Activated T-helper 1 cell treated with anti-CD3 and anti-CD28 coated beads, Interleukin-12 subunit alpha, Interleukin-12 subunit beta, Interleukin-2, Interleukin-4 antibody, amounts not matched to agents 30 ng/mL and 10 ng/mL and 1 ng/mL, durations not matched to agents 14 hours and 24 hours and 36 hours (primary cell): ENCODE data around the gene MICAL2. TPM values are rescaled to one million over a fixed set of nuclear protein-coding genes. Genes with fewer than 3 reads are reported as not detected.

Experiments used
- DNase-seq: peaks from one replicate; pipeline ENCODE4 v3.0.0; 2021; ENCODE audit warnings: low spot score
- H3K27ac Mint-ChIP-seq: one replicate; pipeline ENCODE4 v1.8.0; 2021; ENCODE audit warnings: mild to moderate bottlenecking, mixed read lengths
- H3K27me3 Mint-ChIP-seq: one replicate; pipeline ENCODE4 v1.8.0; 2022; ENCODE audit warnings: mild to moderate bottlenecking, moderate library complexity, mixed read lengths; ENCODE audit not compliant: insufficient read depth
- H3K36me3 Mint-ChIP-seq: one replicate; pipeline ENCODE4 v1.8.0; 2021; ENCODE audit warnings: low read depth, mixed read lengths
- H3K4me1 Mint-ChIP-seq: one replicate; pipeline ENCODE4 v1.8.0; 2021; ENCODE audit warnings: low read depth, mixed read lengths
- H3K4me3 Mint-ChIP-seq: one replicate; pipeline ENCODE4 v1.8.0; 2021; ENCODE audit warnings: mild to moderate bottlenecking, moderate library complexity, mixed read lengths
- H3K9me3 Mint-ChIP-seq: one replicate; pipeline ENCODE4 v1.8.0; 2021; ENCODE audit warnings: mixed read lengths
- intact Hi-C: fragments of 100-400 bp; cut with micrococcal nuclease; formaldehyde crosslinking; loops from one replicate; pipeline ENCODE4 v1.15.1; 2024
- total RNA-seq: library from RNA; stranded (reverse); gene quantifications from 2 replicates; pipeline ENCODE4 v1.2.3, GENCODE V29; 2022

Gene MICAL2
- total RNA-seq, 1 donor from 2014 or later, result 595 TPM

- H3K4me1 Mint-ChIP-seq, result peaks cover 88% of the 10 kb centered on the region
- H3K36me3 Mint-ChIP-seq, result peaks cover 60% of the 10 kb centered on the region
- intact Hi-C loops, result no loop called here
- no peaks in the 10 kb centered on the region for H3K9me3 Mint-ChIP-seq
- H3K27me3 Mint-ChIP-seq, result no peaks in the 10 kb centered on the region
- no peak for DNase-seq
- peak overlapping the region; percentile 83 for H3K27ac Mint-ChIP-seq
- H3K4me3 Mint-ChIP-seq, result no peak overlapping the region
These were observed 53.0 kb downstream of the MICAL2 start for GRCh38 chr11:12163181-12163941.

DNA sequence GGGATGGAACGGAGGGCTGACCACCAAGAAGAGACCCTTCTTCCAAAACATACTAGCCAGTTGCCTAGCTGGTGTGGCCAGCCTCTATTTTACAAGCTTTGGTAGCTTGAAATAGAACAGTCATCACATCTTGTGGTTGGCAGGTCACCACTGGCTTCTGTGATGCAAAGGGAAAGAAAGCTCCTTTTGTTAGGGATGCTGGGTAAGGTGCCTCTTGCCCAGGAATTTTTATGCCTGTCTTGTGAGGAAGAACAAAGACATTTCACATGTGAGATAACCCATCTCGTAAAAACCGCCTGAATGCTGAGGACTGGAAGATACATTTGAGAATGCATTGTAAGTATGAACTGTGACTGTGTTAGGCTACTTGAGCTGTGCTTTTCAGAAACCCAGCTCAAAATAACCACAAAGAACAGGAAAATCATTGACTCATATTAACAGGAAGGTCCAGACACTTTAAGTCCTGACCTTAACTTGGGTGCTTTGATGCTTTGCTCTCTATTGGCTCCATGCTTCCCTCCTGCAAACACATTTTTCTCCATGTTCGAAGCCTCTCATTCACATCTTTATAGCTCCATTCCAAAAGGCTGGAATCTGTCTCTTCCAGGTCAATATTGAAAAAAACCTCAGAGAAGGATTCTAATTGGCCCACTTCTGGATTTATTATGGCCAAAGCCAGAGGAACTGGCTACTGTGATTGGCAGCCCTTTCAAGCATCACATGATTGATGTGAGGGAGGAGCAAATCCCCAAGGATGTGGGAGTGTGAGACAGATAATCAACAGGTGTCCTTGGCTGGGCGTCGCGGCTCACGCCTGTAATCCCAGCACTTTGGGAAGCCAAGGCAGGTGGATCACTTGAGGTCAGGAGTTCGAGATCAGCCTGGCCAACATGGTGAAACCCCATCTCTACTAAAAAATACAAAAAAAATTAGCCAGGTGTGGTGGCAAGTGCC lies 53.9 kb downstream of the MICAL2 start:
- intact Hi-C loops, result loop anchor here (1.0 kb wide), 1 partner anchor 10 kb away; no protein-coding TSS in a partner anchor
- Mint-ChIP-seq H3K27ac (peak overlapping the region; percentile 83), H3K36me3 (peaks cover 54% of the 10 kb centered on the region), H3K27me3 (no peaks in the 10 kb centered on the region), H3K9me3 (no peaks in the 10 kb centered on the region), H3K4me1 (peaks cover 80% of the 10 kb centered on the region), H3K4me3 (peak overlapping the region; percentile 8)
- DNase-seq, result no peak

DNA sequence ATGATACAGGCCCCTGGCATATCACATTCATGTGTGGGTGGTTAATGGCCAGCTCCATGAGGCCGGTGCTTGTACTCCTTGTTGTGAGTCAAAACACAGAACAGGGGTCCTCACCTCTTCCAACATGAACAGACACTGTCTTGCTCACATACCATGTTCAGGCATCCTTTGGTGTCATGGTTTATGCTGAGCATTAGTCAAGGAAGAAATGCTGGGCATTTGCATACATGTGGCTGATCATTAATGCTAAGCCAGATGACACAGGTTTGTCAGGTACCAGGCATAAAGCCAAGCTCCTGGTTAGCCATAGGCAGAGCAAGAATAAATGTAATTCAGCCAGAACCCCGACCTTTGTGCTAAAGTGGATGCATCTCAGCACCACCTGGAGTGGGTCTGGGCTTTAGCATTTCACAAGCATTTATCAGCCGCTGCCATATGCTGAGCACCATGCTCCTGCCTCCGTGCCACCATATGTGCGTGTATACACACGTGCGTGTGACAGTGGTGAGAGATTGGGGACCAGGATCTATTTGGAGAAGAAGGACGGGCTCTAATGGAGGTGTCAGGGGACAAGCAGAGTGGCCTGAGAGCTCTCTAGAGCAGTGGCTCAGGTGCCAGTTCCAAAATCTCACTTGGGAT lies 55.0 kb downstream of the MICAL2 start:
- no peak overlapping the region for H3K4me3 Mint-ChIP-seq
- H3K4me1 Mint-ChIP-seq, result peaks cover 76% of the 10 kb centered on the region
- intact Hi-C loops, result no loop called here
- no peak for DNase-seq
- H3K27me3 Mint-ChIP-seq, result no peaks in the 10 kb centered on the region
- peaks cover 49% of the 10 kb centered on the region for H3K36me3 Mint-ChIP-seq
- H3K9me3 Mint-ChIP-seq, result no peaks in the 10 kb centered on the region
- peak overlapping the region; percentile 37 for H3K27ac Mint-ChIP-seq

DNA sequence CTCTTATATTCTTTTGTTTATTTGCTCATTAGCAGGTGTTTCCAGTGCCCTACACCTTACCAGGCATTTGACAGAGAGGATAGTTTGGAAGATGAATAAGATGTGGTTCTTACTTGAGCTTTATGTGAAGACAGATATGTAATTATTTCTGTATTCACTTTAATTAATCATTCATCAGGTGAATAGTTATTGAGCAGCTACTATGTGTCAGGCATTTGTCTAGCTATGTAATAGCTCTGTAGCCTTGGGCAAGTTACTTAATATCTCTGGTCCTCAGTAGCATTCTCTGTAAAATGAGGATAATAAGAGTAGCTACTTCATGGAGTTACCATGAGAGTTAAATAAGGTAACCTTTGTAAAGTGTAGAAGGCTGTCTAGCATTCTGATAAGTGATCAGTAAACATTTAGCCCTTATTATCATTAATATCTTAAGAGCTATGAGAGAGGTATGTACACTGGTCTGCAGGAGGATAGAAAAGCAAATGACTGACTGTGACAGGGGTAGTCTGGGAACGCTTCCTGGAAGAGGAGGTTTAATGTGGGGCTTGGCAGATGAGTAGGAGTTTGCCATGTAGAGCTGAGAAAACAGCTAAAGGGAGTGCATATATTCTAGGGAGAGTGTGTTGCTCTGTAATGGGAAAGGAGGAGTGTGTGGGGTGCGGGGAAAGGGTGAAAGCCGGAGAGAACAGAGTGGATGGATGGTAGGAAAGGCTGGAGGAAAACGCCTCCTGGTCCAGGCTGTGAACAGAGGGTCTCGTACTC lies 56.1 kb downstream of the MICAL2 start:
- Mint-ChIP-seq H3K36me3 (peaks cover 52% of the 10 kb centered on the region), H3K27me3 (no peaks in the 10 kb centered on the region), H3K4me3 (no peak overlapping the region), H3K27ac (peak overlapping the region; percentile 79), H3K4me1 (peaks cover 69% of the 10 kb centered on the region), H3K9me3 (no peaks in the 10 kb centered on the region)
- intact Hi-C loops, result loop anchor here (1.0 kb wide), 1 partner anchor 7 kb away; no protein-coding TSS in a partner anchor
- no peak for DNase-seq

GRCh38 chr11:12167061-12168000 lies 56.9 kb downstream of the MICAL2 start:
- Mint-ChIP-seq H3K4me3 (peak overlapping the region; percentile 17), H3K9me3 (no peaks in the 10 kb centered on the region), H3K27me3 (no peaks in the 10 kb centered on the region), H3K36me3 (peaks cover 48% of the 10 kb centered on the region), H3K27ac (peak overlapping the region; percentile 79), H3K4me1 (peaks cover 67% of the 10 kb centered on the region)
- intact Hi-C loops, result loop anchor here (1.0 kb wide), 1 partner anchor 8 kb away; no protein-coding TSS in a partner anchor
- no peak for DNase-seq

DNA sequence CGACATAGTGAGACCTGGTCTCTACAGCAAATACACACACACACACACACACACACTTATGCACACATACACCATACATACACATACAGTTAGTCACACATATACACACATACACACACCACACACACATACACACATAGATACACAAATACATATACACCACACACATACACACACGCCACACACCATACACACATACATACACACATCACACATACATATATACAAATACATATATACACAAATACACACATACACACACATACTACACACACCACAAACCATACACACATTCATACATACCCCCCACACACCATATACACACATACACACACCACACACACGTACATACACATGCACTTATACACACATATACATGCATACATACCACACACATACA lies 57.7 kb downstream of the MICAL2 start:
- Mint-ChIP-seq H3K27me3 (no peaks in the 10 kb centered on the region), H3K4me1 (peaks cover 65% of the 10 kb centered on the region), H3K36me3 (peaks cover 44% of the 10 kb centered on the region), H3K27ac (peak overlapping the region; percentile 49), H3K9me3 (no peaks in the 10 kb centered on the region), H3K4me3 (no peak overlapping the region)
- intact Hi-C loops, result no loop called here
- no peak for DNase-seq

DNA sequence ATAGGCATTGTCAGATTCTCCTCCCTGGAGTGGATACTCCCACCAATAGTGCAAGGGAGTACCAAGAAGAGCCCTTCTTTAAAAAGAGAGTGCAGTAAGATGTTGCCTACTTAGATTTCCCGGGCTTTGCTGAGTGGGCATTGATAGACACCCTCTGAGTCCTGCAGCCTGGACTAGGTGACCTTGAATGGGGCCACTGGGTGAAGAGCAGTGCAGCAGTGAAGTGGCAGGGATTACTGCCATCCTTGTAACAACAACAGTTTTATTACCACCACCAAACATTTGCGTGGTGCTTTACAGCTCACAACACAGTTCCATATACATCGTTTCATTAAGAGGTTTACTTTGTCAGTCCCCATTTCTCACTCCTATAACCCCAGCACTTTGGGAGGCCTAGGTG lies 59.4 kb downstream of the MICAL2 start:
- Mint-ChIP-seq H3K9me3 (peaks cover 2% of the 10 kb centered on the region), H3K27me3 (peaks cover 2% of the 10 kb centered on the region), H3K4me1 (peaks cover 63% of the 10 kb centered on the region), H3K27ac (no peak overlapping the region), H3K4me3 (no peak overlapping the region), H3K36me3 (peaks cover 36% of the 10 kb centered on the region)
- intact Hi-C loops, result no loop called here
- DNase-seq, result no peak

DNA sequence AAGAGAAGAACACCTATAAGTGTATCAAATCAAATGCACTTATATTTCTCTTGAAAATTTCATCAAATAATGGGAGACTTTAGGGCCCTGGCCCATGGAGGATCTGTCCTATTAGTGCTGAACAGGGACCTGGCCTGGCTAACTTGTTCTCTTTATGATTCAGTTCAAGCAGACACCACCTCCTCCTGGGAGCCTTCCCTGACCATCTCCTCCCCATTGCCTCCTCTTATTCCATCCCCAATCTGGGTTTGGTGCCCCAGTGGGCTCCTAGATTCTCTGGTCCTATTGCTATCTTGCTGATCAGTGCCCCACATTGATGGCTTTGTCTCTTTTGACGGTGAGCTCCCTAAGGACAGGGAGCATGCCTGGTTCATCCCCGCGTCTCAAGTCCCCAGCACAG lies 60.1 kb downstream of the MICAL2 start:
- peaks cover 2% of the 10 kb centered on the region for H3K27me3 Mint-ChIP-seq
- peaks cover 3% of the 10 kb centered on the region for H3K9me3 Mint-ChIP-seq
- H3K27ac Mint-ChIP-seq, result peak overlapping the region; percentile 18
- DNase-seq, result no peak
- intact Hi-C loops, result no loop called here
- peaks cover 36% of the 10 kb centered on the region for H3K36me3 Mint-ChIP-seq
- H3K4me1 Mint-ChIP-seq, result peaks cover 68% of the 10 kb centered on the region
- no peak overlapping the region for H3K4me3 Mint-ChIP-seq

GRCh38 chr11:12170984-12171383 lies 60.6 kb downstream of the MICAL2 start:
- intact Hi-C loops, result no loop called here
- no peak for DNase-seq
- Mint-ChIP-seq H3K4me3 (no peak overlapping the region), H3K4me1 (peaks cover 70% of the 10 kb centered on the region), H3K36me3 (peaks cover 36% of the 10 kb centered on the region), H3K27ac (peak overlapping the region; percentile 58), H3K9me3 (peaks cover 3% of the 10 kb centered on the region), H3K27me3 (peaks cover 2% of the 10 kb centered on the region)

GRCh38 chr11:12171921-12172320 lies 61.5 kb downstream of the MICAL2 start:
- H3K4me3 Mint-ChIP-seq, result no peak overlapping the region
- peaks cover 35% of the 10 kb centered on the region for H3K36me3 Mint-ChIP-seq
- peaks cover 70% of the 10 kb centered on the region for H3K4me1 Mint-ChIP-seq
- H3K27ac Mint-ChIP-seq, result peak overlapping the region; percentile 77
- peaks cover 2% of the 10 kb centered on the region for H3K27me3 Mint-ChIP-seq
- DNase-seq, result no peak
- intact Hi-C loops, result no loop called here
- H3K9me3 Mint-ChIP-seq, result peaks cover 3% of the 10 kb centered on the region

DNA sequence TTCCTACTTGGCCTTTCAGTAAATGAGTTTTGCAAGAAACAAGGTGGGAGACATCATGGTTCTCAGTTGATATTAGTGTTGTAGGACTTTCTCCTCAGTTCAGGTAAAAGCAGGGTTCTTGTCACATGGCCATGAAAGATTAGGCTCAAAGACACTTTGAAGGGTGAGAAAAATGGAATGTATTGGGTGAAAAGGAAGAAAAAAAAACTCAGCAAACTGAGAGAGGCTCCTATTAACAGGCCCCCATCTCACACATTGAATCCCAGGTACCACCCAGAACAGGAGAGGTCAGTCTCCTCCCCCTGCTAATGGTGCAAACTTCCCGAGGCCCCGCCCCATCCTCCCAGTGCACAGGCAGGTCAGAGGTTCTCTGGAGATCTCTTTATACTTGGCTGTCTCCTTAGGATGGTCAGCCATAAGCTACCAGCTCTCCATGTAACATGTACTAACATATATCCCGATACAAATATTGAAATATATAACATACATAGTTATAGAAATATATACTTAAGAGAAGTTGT lies 62.2 kb downstream of the MICAL2 start:
- Mint-ChIP-seq H3K9me3 (peaks cover 3% of the 10 kb centered on the region), H3K27me3 (peaks cover 2% of the 10 kb centered on the region), H3K4me3 (no peak overlapping the region), H3K27ac (peak overlapping the region; percentile 77), H3K4me1 (peaks cover 70% of the 10 kb centered on the region), H3K36me3 (peaks cover 37% of the 10 kb centered on the region)
- intact Hi-C loops, result no loop called here
- DNase-seq, result no peak
